ENCODE results near the gene ENTPD6. TPM values are rescaled to one million over a fixed set of nuclear protein-coding genes. Genes with fewer than 3 reads are reported as not detected.

The ENTPD6 gene
- total RNA-seq, 1 donor = 50.7 TPM

GRCh38 chr20:25247956-25248785 lies 52.7 kb downstream of the ENTPD6 start, which contains the start of gene PYGB:
Gene PYGB, plus strand, starts transcription at chr20:25248085. Its CDS starts 94 bp downstream, at chr20:25248179.
- Histone ChIP-seq H4K20me1 (ENCODE audit: insufficient read depth, low read length) (peaks cover 43% of the 10 kb centered on the region), H3K36me3 (ENCODE audit: insufficient read depth, low read length) (no peaks in the 10 kb centered on the region), H3K27me3 (ENCODE audit: insufficient read depth, low read length) (no peaks in the 10 kb centered on the region), H3K27ac (ENCODE audit: low read depth, low read length) (peak within 1 kb of the TSS; percentile 75), H3K9me3 (ENCODE audit: low read depth, low read length) (no peaks in the 10 kb centered on the region), H3K4me1 (ENCODE audit: insufficient read depth, low read length) (peaks cover 47% of the 10 kb centered on the region), H3K4me2 (ENCODE audit: insufficient read depth, low read length) (peak within 1 kb of the TSS; percentile 91), H3K4me3 (ENCODE audit: insufficient read depth, low read length) (peak within 1 kb of the TSS; percentile 87), H3K79me2 (ENCODE audit: insufficient read depth, low read length) (peaks cover 49% of the 10 kb centered on the region), H2AFZ (ENCODE audit: low read length) (peak within 1 kb of the TSS; percentile 84)
- DNase-seq (ENCODE audit: insufficient read length, low spot score, missing footprints) = peak; percentile 99
- no peak for TF ChIP-seq CTCF (IDR thresholded peaks at IDR 0.05; ENCODE audit: extremely low read depth, low read depth, low read length)

- H2AFZ ChIP-seq (ENCODE audit: low read length) = peak overlapping the region; percentile 36
- peak overlapping the region; percentile 91 for H3K4me2 ChIP-seq (ENCODE audit: insufficient read depth, low read length)
- peaks cover 55% of the 10 kb centered on the region for H3K79me2 ChIP-seq (ENCODE audit: insufficient read depth, low read length)
- H3K9me3 ChIP-seq (ENCODE audit: low read depth, low read length) = no peaks in the 10 kb centered on the region
- H3K27ac ChIP-seq (ENCODE audit: low read depth, low read length) = peak overlapping the region; percentile 75
- H3K4me3 ChIP-seq (ENCODE audit: insufficient read depth, low read length) = peak overlapping the region; percentile 87
- peak; percentile 53 for DNase-seq (ENCODE audit: insufficient read length, low spot score, missing footprints)
- no peaks in the 10 kb centered on the region for H3K36me3 ChIP-seq (ENCODE audit: insufficient read depth, low read length)
- no peak for TF ChIP-seq CTCF (IDR thresholded peaks at IDR 0.05; ENCODE audit: extremely low read depth, low read depth, low read length)
- peaks cover 43% of the 10 kb centered on the region for H4K20me1 ChIP-seq (ENCODE audit: insufficient read depth, low read length)
- peaks cover 50% of the 10 kb centered on the region for H3K4me1 ChIP-seq (ENCODE audit: insufficient read depth, low read length)
- H3K27me3 ChIP-seq (ENCODE audit: insufficient read depth, low read length) = no peaks in the 10 kb centered on the region
Observed at GRCh38 chr20:25248786-25249172, 53.3 kb downstream of the ENTPD6 start.

GRCh38 chr20:25249198-25249931 lies 53.9 kb downstream of the ENTPD6 start:
- peaks cover 51% of the 10 kb centered on the region for H3K4me1 ChIP-seq (ENCODE audit: insufficient read depth, low read length)
- no peaks in the 10 kb centered on the region for H3K9me3 ChIP-seq (ENCODE audit: low read depth, low read length)
- H3K79me2 ChIP-seq (ENCODE audit: insufficient read depth, low read length) = peaks cover 60% of the 10 kb centered on the region
- DNase-seq (ENCODE audit: insufficient read length, low spot score, missing footprints) = peak; percentile 85
- H4K20me1 ChIP-seq (ENCODE audit: insufficient read depth, low read length) = peaks cover 44% of the 10 kb centered on the region
- H3K4me3 ChIP-seq (ENCODE audit: insufficient read depth, low read length) = peak overlapping the region; percentile 87
- no peaks in the 10 kb centered on the region for H3K36me3 ChIP-seq (ENCODE audit: insufficient read depth, low read length)
- no peak for TF ChIP-seq CTCF (IDR thresholded peaks at IDR 0.05; ENCODE audit: extremely low read depth, low read depth, low read length)
- peak overlapping the region; percentile 75 for H3K27ac ChIP-seq (ENCODE audit: low read depth, low read length)
- H3K27me3 ChIP-seq (ENCODE audit: insufficient read depth, low read length) = no peaks in the 10 kb centered on the region
- H2AFZ ChIP-seq (ENCODE audit: low read length) = no peak overlapping the region
- H3K4me2 ChIP-seq (ENCODE audit: insufficient read depth, low read length) = peak overlapping the region; percentile 91

GRCh38 chr20:25250508-25250907 lies 55.0 kb downstream of the ENTPD6 start:
- no peak for TF ChIP-seq CTCF (IDR thresholded peaks at IDR 0.05; ENCODE audit: extremely low read depth, low read depth, low read length)
- Histone ChIP-seq H3K27me3 (ENCODE audit: insufficient read depth, low read length) (no peaks in the 10 kb centered on the region), H2AFZ (ENCODE audit: low read length) (no peak overlapping the region), H3K27ac (ENCODE audit: low read depth, low read length) (peak overlapping the region; percentile 11), H3K4me3 (ENCODE audit: insufficient read depth, low read length) (peak overlapping the region; percentile 16), H3K4me1 (ENCODE audit: insufficient read depth, low read length) (peaks cover 60% of the 10 kb centered on the region), H3K9me3 (ENCODE audit: low read depth, low read length) (no peaks in the 10 kb centered on the region), H3K4me2 (ENCODE audit: insufficient read depth, low read length) (peak overlapping the region; percentile 91), H3K36me3 (ENCODE audit: insufficient read depth, low read length) (peaks cover 6% of the 10 kb centered on the region), H3K79me2 (ENCODE audit: insufficient read depth, low read length) (peaks cover 71% of the 10 kb centered on the region), H4K20me1 (ENCODE audit: insufficient read depth, low read length) (peaks cover 56% of the 10 kb centered on the region)
- peak; percentile 90 for DNase-seq (ENCODE audit: insufficient read length, low spot score, missing footprints)

Data from osteoblast (primary cell).